ENCODE results near the gene HEMK1.

HEMK1 gene

GRCh38 chr3:50600841-50601591 lies 31.7 kb downstream of the HEMK1 start:
- peak; percentile 94 for DNase-seq (ENCODE audit: low read depth in 2 of 2)

GRCh38 chr3:50602595-50603191 lies 33.4 kb downstream of the HEMK1 start:
- DNase-seq (ENCODE audit: low read depth in 2 of 2), result no peak

GRCh38 chr3:50603261-50604109 lies 34.2 kb downstream of the HEMK1 start:
- no peak for DNase-seq (ENCODE audit: low read depth in 2 of 2)

- DNase-seq (ENCODE audit: low read depth in 2 of 2), result no peak
These were observed 34.8 kb downstream of the HEMK1 start for GRCh38 chr3:50604110-50604621.

GRCh38 chr3:50604628-50605588 lies 35.6 kb downstream of the HEMK1 start:
- DNase-seq (ENCODE audit: low read depth in 2 of 2), result no peak

GRCh38 chr3:50605901-50606326 lies 36.6 kb downstream of the HEMK1 start:
- DNase-seq (ENCODE audit: low read depth in 2 of 2), result no peak

GRCh38 chr3:50606596-50606995 lies 37.3 kb downstream of the HEMK1 start:
- no peak for DNase-seq (ENCODE audit: low read depth in 2 of 2)

GRCh38 chr3:50607271-50608091 lies 38.2 kb downstream of the HEMK1 start:
- DNase-seq (ENCODE audit: low read depth in 2 of 2), result no peak

GRCh38 chr3:50608278-50608677 lies 39.0 kb downstream of the HEMK1 start:
- no peak for DNase-seq (ENCODE audit: low read depth in 2 of 2)

GRCh38 chr3:50609071-50609762 lies 39.9 kb downstream of the HEMK1 start:
- no peak for DNase-seq (ENCODE audit: low read depth in 2 of 2)

- DNase-seq (ENCODE audit: low read depth in 2 of 2), result no peak
These were observed 40.4 kb downstream of the HEMK1 start for GRCh38 chr3:50609763-50610085.

GRCh38 chr3:50610181-50610971 lies 41.1 kb downstream of the HEMK1 start:
- DNase-seq (ENCODE audit: low read depth in 2 of 2), result no peak

- DNase-seq (ENCODE audit: low read depth in 2 of 2), result no peak
These were observed 41.7 kb downstream of the HEMK1 start for GRCh38 chr3:50610992-50611463.

- peak; percentile 91 to 92 for DNase-seq (ENCODE audit: low read depth in 2 of 2)
These were observed 42.3 kb downstream of the HEMK1 start, which contains the start of gene CISH for GRCh38 chr3:50611464-50612233. Gene CISH (minus strand): TSS chr3:50611774. CDS start chr3:50611650, 124 bp downstream.

- DNase-seq (ENCODE audit: low read depth in 2 of 2), result no peak
These were observed 43.0 kb downstream of the HEMK1 start for GRCh38 chr3:50612234-50612882.

- no peak for DNase-seq (ENCODE audit: low read depth in 2 of 2)
These were observed 43.9 kb downstream of the HEMK1 start for GRCh38 chr3:50612970-50613846.

Data from fibroblast of skin of left quadriceps (primary cell).